PC-3 (cell line): Measurements from ENCODE around the gene ANKHD1.

ENCODE experiments used
- CTCF ChIP-seq: fragments of 300-600 bp; sonication (generic); conservative IDR thresholded peaks from 2 replicates; pipeline ENCODE4 v1.5.1; 2017; ENCODE audit warnings: antibody characterized with exemption, low read depth, mild to moderate bottlenecking, low read length
- EZH2 ChIP-seq: fragments of 300-600 bp; sonication (generic); IDR thresholded peaks from one replicate; pipeline ENCODE4 v1.6.1; 2017; ENCODE audit warnings: antibody characterized with exemption, mild to moderate bottlenecking, low read length; ENCODE audit not compliant: unreplicated experiment
- EZH2phosphoT487 ChIP-seq: fragments of 300-600 bp; sonication (generic); IDR thresholded peaks from 2 replicates; pipeline ENCODE4 v1.6.1; 2018; ENCODE audit warnings: mild to moderate bottlenecking, antibody characterized with exemption, low read length, borderline replicate concordance

GRCh38 chr5:140381351-140381750 lies 20.3 kb upstream of the ANKHD1 start:
- TF ChIP-seq CTCF: no peak
- TF ChIP-seq EZH2: no peak
- TF ChIP-seq EZH2phosphoT487: no peak
